Stimulated activated CD4-positive, alpha-beta T cell treated with anti-CD3 and anti-CD28 coated beads, TNF-alpha, amount 100 ng/mL, for 48 hours (primary cell): ENCODE data around the gene ACOT7.
A peak's percentile ranks its signal among the peaks of the same experiment; 100 is the strongest.

ENCODE experiments used
- DNase-seq, 3 donors: peaks; one replicate each; pipeline ENCODE4 v3.0.0-alpha.2; 2020; ENCODE audit warnings: low read depth in 3 of 3

Gene ACOT7

DNA sequence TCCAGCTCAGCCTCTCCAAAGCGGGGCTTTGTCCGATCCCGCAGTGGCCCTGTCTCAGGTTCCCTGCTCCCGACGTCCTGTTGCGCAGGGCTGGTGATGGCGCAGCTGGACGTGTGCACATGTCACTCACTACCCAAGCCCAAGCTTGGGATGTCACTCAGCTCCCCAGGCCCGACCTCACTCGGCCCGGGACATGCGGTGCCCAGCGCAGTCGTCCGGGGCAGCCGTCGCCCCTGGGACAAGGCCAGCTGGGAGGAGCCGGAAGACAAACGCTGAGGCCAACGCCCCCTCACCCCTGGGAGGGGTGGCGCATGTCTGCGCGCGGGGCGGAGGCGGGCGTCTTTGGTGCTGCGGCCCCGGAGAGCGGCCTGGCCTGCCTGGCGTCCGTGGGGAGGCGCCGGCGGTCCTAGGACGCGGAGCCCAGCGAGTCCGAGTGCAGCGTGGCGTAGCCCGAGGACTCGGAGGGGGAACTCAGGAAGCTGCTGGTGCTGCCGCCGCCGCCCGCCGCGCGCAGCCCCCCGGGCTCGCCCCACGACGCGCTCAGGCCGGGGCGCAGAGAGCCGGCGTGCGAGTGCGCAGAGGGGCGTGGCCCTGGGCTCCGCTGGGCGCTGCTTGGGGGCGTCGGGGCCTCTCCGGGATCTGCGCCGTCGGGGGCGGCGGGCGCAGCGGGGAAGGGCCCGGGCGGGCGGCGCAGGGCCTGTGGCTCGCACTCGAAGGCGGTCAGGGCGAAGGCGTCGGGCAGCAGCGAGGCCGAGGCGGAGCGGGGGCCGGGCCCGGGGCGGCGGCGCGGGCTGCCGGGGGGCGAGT, 144.4 kb downstream of the ACOT7 start:
- no peak for DNase-seq

GRCh38 chr1:6248161-6248776, 145.3 kb downstream of the ACOT7 start:
- no peak for DNase-seq

DNA sequence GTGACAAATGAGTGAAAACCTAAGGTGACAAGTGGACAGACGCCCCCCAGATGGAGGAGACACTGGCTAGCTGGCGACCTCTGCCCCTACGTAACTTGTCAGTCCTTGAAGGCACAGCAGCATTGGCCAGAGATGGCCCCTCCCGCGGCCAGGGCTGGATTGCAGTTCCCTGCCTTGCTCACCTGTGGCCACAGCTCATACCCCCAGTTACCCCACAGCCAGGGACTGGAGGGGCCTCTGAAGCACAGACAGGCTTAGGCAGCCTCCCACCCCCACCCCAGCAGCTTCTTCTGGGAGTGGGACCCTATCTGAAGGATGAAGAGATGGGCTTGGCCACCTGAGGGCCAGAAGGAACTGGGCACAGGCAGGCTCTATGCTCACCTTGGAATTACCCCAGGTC, 145.9 kb downstream of the ACOT7 start:
- no peak for DNase-seq

- peak; percentile 65 to 78 (median 74) for DNase-seq
Measured at GRCh38 chr1:6246497-6247467, 146.8 kb downstream of the ACOT7 start.

DNA sequence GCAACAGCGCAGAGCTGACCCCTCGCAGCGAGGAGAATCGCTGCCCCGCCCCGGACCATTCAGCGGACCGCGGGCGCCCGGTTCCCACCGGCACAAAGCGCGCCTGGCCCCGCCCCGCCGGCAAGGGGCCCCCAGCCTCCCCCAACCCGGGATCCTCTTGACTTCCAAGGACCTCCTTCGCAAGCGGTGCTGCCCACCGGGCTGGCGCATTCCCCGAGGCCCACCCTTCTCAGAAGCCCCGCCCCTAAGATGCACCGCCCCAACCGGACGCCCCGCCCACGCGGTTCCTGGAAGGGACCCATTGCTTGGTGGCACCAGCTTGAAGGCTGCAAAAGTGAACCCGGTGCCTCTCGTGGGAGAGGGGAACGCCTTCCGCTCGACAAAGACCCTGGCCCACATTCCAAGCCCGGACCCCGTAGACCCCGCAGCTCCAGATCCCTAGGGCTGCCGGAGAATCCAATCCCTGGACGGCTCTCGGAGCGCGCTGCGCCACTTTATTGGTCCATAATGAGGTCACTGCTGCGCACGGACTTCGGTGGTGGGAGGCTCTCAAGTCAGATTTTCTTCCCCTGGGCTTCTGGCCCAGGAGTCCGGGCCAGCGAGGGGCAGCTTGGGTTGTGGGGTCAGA, 147.6 kb downstream of the ACOT7 start:
- peak in 1 of 3 donors; percentile 59 for DNase-seq

- peak; percentile 57 to 76 (median 75) for DNase-seq
Measured at GRCh38 chr1:6245086-6245868, 148.3 kb downstream of the ACOT7 start.

- DNase-seq = no peak
Measured at GRCh38 chr1:6244401-6245049, 149.0 kb downstream of the ACOT7 start.

GRCh38 chr1:6243993-6244392, 149.6 kb downstream of the ACOT7 start, which contains the start of gene HES3:
TSS of gene HES3 (plus strand) at chr1:6244179. CDS start at chr1:6244366, 187 bp downstream.
- no peak for DNase-seq

DNA sequence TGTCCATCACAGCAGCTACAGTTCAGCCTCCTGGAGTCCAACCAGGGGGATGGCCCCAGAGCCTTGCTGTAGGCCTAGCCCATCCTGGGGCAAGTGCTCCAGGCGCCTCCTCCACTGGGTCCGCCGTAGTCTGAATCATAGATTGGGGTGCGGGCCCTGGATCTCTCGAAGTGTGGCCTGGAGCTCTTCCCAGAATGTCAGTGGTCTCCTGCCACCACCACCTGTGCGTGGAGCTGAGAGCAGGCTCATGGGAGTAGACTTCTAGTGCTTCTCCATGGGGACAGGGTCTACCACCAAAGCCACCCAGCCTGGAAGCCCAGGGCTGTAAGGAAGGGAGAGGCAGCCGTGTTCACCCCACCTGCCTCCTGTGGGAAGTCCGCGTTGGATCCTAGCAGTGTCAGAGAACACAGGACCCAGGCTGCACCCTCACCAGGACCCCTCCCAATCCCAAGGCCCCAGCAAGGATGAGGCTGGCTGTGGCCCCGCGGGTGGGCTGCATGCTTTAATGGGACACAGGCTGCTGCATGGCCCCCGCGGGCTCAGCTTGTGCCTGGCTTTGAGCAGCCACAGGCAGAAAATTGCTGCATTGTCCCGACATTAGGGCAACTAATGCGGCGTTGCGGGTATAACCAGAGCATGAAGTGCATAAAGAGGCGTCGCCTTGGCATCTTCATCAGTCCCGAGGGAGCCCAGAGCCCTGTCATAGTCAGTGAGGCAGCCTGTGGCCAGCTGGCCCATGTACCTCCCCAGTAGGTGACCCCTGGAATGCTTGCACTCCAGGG, 150.3 kb downstream of the ACOT7 start:
- no peak for DNase-seq

GRCh38 chr1:6241887-6242740, 151.5 kb downstream of the ACOT7 start:
- no peak for DNase-seq

DNA sequence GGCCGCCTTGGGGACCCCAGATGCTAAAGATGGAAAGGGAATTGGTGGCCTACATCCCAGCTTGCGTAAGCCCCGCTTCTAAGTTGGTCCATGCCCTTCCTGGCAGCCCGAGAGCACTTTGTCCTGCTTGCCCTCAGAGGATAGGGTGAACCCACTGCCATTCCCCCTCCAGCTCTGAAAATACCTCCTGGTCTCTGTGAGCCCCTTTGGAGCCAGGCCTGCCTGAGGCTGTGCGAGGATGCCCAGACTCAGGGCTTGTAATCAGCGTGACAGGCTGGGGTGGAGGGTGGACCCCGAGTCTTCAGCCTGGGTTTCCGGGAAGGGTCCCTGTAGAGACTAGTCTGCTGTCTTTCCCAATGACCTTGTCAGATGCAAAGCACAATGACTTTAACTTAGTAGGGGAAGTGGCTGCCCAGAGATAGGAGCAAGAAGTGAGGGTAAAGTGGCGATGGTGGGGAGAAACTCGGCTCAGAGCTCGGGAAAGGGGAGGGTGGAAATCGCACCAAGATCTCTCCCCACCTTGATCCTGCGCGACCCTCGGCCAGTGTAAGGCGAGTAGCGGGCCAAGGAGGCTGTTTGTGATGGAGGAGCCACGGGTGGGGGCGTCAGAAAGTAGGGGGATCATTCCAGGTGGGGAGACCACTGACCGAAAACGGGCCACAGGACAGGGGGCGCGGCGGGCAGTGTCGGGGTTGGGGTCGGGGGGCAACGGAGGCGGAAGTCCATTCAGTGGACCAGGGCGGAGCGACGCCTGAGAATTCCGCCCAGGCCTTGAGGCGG, 152.3 kb downstream of the ACOT7 start:
- no peak for DNase-seq

DNA sequence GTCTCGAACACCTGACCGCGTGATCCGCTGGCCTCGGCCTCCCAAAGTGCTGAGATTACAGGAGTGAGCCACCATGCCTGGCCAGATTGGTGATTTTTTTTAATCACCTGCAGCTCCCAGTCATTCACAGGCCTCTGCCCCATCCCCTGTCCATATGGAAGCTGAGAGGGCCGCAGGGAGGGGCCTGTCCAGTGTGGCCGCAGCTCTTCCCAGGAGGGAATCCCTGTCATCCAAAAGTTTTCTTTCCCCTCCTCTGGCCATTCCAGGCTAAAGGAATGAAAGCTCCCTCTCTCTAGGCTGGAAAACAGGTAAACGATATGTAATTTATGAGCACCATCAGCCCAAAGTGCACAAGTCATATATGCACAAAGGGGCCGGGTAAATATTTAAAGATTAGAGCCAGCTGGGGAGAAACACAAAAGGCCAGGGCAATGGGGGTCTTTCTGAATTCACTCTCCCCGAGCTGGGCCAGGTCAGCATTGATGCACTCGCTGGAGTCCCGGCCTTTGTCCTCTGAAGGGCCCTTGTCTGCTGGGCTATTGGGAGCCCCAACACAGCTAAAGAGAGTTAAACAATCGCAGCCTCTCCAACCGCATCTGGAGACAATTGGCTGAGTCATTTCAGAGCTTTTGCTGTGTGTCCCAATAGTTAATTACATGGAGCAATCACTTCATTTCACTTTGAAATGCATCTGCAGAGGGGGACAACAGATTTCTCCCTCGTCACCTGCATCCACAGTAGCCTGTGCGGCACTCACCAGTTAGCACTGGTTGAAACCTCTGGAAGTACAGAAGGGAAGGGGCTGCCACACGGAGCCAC, 153.4 kb downstream of the ACOT7 start:
- DNase-seq = no peak

- no peak for DNase-seq
Measured at GRCh38 chr1:6239213-6239752, 154.3 kb downstream of the ACOT7 start.

- no peak for DNase-seq
Measured at GRCh38 chr1:6237093-6237492, 156.5 kb downstream of the ACOT7 start.

- DNase-seq = no peak
Measured at GRCh38 chr1:6235296-6235677, 158.3 kb downstream of the ACOT7 start.

DNA sequence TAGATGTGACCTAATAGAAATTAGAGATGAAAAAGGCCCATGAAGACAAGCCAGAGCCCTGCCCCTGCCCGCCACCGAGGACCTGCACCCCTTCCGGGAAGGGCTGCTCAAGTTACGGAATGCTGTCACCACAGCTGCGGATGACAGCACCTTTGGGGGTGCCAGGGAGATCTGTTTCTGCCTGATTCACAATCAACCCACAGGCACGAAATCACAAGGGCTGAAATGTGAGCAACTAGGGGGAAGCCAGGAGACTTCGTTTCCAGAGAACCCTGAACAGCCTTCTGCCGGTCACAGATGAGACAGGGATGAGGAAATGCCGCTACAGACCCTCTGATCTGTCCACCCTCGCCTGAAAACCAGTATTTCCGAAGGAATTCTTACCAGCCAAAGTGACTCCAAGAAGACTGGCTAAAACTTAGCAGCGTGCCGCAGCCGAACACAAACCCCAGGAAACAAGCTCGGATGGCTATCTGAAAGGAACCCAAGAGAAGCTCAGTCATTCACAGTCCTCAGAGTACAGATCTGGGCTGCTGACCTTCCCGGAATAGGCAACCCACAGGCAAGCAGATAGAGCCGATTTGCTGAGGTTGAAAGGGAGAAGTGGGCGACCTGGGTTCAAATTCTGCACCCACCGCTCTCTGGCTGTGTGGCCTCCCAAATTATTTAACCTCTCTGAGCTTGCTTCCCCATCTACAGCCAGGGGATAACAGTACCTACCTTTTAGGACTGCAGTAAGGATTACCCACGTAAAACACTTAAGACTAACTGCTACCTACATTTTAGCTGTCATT, 158.9 kb downstream of the ACOT7 start:
- no peak for DNase-seq
